Stimulated activated CD4-positive, alpha-beta T cell treated with anti-CD3 and anti-CD28 coated beads, TNF-alpha, amount 100 ng/mL, for 4 hours (primary cell): ENCODE results near the gene ZHX3.

Source experiments
- DNase-seq, 3 experiments: peaks; one replicate each; pipeline ENCODE4 v3.0.0-alpha.2; 2020; ENCODE audit warnings: low read depth in 3 of 3

ZHX3 gene

DNA sequence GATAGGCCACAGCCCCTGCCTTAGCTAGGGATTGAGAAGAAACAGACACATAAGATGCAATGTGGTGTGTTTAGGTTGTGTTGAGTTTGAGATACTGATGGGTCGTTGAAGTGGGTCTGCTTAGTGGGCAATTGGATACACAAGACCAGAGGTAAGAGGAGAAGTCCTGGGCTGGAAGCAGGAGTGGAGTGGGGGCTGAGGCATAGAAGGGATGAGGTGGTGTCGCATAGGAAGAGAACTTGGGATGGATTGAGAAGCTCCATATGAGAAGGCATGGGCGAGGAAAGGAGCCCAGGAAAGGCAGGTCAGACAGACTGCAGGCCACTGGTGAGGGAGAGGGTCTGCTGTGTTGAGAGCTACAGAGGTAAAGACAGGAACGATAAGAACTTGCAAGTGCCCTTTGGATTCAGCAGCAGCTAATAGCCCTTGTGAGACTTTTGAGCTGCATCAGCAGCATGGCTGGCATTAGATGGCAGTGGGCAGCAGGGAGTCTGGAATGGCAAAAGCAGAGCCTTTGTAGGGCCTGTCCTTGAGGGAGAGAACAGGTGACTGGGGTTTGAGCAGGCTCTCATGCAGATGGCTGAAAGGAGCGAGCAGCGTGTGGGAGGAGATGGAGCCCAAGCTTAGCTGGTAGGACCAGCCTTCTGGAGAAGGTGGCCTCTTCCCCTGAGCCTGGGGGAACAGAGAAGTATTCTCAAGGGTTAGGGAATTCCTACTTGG is 147.0 kb downstream of the ZHX3 start:
- DNase-seq, result no peak

DNA sequence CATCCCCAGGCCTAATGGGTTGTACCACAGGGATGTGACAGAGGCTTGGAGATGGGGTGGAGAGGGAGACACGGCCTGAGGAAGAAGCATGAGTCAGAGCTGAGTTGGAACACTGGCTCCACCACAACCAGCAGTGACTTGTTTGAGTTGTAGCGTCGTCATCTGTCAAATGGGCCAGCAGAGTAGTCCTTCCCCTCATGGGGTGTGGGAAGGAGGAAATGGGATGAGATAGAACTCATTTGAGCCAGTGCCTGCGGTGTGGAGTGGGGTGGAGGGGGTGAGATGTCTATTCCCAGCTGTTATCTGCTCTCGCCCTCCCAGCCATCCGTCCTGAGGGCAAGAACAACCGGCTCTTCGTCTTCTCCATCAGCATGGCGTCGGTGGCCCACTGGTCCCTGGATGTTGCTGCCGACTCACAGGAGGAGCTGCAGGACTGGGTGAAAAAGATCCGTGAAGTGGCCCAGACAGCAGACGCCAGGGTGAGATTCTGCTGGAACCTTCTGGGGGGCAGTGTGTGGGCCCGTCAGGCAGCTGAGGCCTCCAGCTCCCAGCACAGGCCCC is 147.7 kb downstream of the ZHX3 start:
- DNase-seq, result no peak

DNA sequence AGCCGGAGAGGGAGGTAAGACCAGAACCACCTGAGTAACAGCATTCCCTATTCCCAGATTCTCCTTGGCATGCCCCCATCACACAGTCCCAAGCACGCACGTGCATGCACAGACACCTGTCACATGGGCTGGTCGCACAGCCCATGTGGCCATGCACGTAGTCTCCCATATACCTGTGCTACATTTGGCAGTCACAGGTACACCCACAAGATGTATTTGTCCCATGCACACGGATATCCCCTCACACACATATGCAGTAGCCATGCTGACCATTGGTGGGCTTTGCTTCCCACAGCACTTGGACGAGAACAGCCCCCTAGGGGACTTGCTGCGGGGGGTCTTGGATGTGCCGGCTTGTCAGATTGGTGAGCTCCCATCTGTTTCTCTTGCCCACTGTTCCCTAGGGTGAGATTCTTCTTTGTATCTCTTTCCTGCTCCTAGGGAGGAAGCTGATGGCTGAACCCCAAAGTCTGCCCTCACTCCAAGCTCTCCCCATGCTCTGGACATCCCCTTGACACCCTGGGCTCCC is 148.3 kb downstream of the ZHX3 start:
- DNase-seq, result no peak

DNA sequence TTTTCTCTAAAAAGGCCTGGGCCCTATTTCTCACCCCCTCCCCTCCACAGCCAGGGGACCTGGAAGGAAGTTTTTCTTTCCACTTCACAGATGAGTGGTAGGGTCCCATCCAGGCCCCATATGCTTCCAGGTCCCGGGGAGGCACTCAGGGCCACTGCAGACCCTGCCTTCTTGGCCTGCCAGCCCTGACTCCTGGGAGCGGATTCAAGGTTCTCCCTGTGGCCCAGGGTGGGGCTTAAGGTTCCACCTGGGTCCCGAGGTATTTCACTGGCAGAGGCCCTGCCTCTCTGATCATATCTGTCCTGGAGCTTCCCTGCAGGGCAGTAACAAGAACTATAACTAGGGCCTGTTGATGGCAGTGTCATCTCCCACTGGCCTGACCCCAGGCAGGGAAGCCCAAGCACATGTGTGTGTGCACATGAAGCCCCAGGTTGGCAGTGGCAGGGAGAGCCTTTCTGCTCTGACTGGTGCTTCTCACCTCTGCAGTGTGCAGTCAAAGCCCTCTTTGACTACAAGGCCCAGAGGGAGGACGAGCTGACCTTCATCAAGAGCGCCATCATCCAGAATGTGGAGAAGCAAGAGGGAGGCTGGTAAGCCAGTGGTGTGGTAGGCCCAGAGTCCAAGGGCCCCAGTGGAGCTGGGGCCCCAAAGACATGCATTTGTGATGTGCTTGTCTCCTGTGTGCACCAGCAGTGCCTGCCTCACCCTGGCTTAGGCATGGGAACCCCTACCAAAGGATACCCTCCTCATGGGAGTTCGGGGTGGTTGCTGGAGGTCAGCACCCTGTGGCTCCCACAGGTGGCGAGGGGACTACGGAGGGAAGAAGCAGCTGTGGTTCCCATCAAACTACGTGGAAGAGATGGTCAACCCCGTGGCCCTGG is 149.0 kb downstream of the ZHX3 start:
- no peak for DNase-seq

DNA sequence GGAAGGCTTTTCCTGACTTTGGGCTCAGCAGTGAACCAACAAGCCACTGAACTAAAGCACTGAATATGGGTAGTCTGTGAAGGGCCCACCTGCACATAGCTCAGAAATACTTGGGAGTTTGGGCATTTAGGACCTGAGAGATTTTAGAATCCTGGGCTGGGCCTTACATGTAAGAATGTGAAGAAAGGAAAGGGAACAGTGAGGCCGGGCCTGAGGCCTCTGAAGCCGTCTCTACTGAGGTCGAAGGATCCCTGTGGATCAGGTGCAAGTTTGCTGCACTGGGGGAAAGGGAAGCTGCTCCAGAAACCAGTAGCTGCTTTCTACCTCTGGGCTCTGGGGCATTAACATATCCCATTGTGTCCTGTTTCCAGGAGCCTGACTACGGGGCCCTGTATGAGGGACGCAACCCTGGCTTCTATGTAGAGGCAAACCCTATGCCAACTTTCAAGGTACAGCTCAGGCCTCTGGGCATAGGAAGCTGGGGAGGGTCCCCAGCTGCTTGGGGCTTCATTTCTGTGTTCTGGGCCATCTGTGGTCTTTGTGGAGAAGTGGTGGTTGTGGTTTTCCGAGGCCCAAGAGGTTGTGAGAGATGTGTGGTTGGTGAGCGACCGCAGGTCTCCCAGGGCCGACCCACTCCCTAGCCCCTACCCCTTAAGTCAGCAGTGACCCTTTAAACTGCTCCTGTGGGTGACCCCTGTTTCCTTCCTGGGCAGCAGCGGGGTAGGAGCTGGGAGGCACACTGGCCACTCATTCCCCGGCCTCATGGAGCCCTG is 149.9 kb downstream of the ZHX3 start:
- no peak for DNase-seq

DNA sequence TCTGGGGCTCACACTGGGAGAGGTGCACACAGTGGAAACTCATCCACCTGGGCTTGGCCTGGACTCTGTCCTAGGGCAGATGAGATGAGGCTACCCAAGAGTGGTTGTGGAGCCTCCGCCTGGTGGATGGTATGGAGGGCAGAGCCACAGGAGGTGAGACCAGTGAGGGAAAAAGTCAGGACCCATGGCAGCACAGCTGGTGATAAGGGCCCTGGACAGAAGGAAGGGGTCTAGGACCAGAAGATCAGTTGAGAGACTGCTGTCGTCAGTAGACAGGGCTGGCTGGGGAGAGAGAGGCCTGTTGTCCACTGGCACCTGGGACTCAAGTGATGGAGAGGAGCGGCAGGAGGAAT is 150.4 kb downstream of the ZHX3 start:
- DNase-seq, result no peak

DNA sequence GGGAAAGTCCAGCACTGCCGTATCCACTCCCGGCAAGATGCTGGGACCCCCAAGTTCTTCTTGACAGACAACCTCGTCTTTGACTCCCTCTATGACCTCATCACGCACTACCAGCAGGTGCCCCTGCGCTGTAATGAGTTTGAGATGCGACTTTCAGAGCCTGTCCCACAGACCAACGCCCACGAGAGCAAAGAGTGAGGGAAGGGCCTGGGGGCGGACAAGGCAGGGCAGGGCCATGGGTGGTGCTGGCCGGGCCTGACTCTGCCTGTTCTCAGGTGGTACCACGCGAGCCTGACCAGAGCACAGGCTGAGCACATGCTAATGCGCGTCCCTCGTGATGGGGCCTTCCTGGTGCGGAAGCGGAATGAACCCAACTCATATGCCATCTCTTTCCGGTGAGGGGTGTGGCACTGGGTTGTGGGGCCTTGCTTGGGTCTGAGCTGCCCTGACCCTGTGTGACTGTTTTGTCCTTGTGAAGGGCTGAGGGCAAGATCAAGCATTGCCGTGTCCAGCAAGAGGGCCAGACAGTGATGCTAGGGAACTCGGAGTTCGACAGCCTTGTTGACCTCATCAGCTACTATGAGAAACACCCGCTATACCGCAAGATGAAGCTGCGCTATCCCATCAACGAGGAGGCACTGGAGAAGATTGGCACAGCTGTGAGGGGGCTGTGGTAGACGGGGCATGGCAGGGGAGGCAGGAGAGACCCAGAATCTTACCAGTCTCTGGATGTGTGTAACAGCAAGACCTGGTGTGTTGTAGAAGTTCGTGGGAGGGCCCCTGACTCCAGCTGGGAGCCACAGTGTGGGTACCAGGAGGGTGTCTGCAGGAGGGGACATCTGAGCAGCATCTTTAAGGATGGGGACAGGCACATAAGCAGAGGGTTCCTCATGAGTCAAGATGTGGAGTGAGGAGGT is 151.1 kb downstream of the ZHX3 start:
- no peak for DNase-seq

DNA sequence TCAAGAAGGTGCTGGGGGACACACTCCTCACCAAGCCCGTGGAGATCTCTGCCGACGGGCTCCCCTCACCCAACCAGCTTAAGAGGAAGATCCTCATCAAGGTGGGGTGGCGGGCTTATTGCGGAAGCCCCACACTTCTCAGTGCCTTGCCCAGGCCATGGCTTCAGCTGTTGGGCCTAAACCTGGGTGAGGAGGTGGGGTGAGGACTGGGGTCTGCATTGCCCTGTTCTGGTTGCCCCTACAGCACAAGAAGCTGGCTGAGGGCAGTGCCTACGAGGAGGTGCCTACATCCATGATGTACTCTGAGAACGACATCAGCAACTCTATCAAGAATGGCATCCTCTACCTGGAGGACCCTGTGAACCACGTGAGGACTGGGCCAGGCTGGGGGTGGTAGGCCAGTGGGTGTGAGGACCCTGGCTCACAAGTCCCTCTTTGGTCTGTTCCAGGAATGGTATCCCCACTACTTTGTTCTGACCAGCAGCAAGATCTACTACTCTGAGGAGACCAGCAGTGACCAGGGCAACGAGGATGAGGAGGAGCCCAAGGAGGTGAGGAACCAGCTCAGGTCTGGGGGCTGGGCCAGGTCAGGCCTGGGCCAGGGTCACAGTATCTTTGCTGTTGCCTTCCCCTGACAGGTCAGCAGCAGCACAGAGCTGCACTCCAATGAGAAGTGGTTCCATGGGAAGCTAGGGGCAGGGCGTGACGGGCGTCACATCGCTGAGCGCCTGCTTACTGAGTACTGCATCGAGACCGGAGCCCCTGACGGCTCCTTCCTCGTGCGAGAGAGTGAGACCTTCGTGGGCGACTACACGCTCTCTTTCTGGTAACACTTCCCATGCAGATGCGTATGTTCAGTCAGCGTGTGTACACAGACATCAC is 152.3 kb downstream of the ZHX3 start:
- DNase-seq, result no peak

DNA sequence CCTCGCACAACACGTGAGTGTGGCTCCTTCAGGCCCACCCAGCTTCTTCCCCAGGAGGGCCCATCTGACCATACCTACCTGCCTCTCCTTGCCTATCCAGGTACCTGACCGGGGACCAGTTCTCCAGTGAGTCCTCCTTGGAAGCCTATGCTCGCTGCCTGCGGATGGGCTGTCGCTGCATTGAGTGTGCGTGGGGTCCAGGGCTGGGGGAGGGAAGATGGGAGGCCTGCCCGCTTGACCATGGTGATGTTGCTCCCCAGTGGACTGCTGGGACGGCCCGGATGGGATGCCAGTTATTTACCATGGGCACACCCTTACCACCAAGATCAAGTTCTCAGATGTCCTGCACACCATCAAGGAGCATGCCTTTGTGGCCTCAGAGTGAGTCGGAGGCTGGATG is 153.7 kb downstream of the ZHX3 start:
- DNase-seq, result no peak

DNA sequence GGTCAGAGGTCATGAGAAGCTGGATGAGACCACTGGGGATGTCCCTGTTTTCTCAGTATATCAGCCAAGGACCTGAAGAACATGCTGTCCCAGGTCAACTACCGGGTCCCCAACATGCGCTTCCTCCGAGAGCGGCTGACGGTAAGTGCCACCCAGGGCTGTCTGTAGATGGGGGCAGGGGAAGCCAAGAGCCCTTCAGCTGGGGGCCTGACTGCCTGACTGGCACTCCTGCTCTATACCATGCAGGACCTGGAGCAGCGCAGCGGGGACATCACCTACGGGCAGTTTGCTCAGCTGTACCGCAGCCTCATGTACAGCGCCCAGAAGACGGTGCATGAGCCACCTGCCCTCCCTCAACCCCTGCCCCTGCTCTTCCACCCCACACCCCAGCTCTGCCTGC is 155.1 kb downstream of the ZHX3 start:
- no peak for DNase-seq

DNA sequence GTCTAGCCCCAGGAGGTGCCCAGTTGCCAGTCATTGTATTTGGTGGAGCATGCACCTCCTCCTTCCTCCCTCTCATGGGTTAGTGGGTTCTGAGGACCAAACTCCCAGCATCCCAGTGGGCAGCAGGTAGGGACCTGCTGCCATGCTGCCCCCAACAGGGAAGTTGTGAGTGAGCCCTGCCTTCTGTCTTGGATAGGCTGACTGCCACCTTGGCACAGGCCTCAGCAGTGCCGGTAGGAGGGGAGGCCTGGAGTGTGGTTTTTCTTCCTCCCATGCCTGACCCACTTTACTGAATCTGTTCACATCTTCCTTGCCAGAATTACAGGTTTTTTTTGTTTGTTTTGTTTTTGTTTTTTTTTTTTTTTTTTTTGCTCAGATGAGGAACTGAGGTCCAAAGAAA is 155.6 kb downstream of the ZHX3 start:
- DNase-seq, result no peak

DNA sequence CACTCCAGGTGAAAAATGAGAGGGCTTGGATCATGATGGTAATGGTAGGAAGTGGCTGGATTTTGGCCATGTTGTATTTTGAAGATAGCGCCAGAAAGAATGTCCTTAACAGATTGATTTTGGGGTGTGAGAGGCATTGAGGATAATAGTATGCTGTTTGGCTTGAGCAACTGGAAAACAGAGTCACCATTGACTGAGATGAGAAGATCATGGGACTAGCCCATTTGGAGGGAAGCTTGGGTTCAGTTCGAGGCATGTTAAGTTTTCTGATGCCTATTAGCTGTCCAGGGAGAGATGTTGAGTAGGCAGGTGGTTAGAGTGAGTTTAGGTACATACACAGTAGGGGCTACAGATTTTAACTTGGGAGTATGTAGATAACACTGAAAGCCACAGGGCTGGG is 156.8 kb downstream of the ZHX3 start:
- no peak for DNase-seq

DNA sequence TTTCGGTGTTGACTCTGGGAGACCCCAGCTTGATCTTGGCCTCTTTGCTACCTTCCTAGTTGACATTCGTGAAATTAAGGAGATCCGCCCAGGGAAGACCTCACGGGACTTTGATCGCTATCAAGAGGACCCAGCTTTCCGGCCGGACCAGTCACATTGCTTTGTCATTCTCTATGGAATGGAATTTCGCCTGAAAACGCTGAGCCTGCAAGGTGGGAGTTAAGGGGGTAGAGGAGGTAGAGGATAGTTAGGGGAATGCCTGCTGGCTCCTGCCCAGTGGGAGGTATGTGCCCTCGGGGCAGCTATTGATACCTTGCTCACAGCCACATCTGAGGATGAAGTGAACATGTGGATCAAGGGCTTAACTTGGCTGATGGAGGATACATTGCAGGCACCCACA is 158.0 kb downstream of the ZHX3 start:
- no peak for DNase-seq

DNA sequence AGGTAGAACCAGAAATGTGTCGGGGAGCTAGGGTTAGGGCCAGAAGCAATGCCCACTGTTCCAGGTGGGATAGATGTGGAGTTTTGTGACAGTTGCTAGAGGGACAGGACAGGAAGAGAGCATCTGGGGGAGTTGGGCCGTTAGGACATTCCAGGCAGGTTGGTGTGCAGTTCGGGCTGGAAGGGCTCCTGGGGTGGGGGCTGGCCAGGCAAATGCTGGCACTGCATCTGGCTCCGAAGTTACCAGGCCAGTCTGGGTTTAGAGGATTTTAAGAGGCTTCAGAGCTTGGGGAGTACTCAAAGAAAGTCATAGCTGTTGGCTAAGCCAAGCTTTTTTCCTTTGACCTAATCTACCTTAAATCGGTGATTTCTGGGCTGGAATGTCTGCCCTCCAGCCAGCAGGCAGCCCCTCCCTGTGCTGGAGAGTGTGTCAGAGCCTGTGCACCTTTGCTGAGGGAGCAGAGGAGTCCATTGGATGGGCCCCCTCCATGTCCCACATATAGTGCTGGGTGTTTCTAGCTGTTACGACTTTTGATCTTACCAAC is 159.4 kb downstream of the ZHX3 start:
- DNase-seq, result no peak

DNA sequence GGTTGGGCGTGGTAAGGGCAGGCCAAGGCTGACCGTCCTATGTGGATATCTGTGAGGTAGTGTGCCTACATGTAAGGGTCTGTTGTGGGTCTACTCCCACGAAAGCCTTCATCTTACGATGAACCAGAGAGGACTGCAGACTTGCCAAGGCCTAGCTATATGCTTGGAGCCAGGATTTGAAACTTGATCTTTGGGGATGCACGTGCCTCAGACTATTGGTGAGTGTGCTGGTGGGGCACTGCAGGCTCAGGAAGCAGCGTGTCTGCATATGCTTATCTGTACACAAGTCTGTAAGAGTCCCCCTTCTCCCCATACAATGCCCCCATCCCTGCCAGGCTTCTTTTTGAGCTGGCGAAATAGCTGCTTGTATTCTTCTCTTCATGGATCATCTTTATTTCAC is 162.3 kb downstream of the ZHX3 start:
- no peak for DNase-seq

DNA sequence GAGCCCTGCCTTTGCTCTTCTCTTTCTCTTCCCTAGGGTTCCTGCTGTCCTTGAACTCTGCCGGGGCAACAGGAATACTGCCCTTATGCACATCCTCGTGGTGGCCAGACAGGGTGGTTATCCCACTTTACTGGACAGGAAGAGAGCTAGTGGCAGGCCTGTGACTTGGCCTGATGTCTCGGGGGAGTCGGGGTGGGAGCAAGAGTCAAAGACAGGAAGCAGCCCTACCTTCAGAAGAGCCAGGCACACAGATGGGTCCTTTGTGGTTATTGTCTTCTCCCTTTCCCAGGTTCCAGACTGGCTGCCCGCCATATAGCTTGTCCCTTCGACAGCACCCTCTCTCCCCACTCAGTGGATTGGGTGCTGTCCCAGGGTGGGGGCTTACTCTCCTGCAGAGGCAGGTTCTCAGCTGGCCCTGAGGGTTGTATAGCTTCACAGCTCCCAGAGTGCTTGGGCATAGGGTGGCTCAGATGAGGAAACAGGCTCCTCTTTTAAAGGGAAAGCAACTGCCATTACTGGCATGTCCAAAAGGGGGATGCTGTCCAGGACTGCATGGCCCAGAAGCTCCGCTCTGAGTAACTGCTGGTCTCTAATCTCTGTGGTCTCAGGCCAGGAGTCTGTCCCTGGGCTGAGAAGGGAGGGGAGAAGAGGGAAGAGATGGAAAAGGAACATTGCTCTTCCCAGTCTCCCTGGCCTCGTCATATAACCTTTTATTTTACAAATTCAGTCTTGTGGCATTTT is 162.9 kb downstream of the ZHX3 start:
- no peak for DNase-seq

DNA sequence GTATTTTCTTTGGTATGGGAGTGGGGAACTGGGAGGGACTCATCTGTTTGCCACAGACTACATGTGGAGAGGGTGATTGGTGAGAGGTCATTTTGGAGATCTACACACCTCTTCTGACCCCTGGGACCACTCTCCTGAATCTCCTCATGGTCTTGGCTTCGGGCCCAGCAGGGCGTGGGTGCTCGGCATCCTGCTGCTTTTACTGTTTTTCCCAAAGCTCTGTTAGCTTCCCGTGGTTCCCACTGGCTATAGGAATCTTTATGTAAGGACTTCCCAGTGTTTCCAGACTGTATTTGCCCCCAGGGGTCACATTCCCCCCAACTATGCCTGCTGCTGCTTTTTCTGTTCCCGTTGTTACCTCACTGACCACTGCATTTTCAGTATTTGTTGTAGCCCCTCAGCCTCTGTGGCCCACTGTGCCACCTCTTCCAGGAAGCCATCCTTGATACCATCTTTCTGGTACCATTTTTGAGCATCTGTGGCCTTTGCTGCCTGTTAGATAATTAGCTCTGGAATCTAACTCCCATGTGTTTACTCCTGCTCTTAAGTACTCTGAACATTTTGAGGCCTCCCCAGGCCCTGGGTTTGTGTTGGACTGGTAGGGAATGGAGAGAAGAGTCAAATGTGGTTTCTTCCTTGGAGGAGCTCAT is 165.3 kb downstream of the ZHX3 start:
- DNase-seq, result no peak

DNA sequence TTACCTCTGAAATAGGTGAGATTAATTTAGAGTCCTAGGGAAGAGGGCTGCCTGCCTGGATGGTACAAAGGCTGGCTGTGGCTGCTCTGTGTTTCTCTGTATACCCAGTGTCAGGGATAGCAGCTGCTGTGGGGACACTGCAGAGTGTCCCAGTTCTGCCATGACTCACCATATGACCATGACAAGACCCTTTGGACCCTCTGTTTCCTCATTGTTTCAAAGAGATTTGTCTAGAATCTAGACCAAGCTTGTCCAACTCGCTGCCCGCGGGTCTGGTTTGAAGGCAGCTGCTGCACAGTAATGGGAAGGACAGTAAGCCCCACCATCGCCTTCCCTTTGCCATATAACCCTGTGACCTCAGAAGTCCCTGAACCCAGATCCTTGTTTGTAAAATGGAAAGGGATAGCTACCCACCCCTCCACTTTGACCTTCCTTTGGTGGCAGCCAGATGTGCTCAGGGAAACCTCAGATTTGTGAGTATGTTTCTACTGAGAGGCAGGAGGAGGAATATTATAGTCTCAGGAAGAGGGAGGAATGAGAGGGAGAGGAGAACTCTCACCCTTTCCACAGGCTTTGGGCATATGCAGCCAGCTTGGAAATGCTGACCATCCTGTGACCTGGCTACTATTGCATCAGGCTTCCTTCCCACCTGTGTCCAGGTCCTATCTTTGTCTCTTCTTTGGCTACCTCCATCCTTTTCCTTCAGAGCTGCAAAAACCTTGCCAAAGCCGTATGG is 166.2 kb downstream of the ZHX3 start:
- no peak for DNase-seq
